ENCODE measurements around the gene PLXNC1. TPM values are rescaled to one million over a fixed set of nuclear protein-coding genes. Genes with fewer than 3 reads are reported as not detected.

Gene PLXNC1
- total and polyA plus RNA-seq, 2 donors (not counting 1 experiment from before 2014, with no cell fraction given): 9.7 to 33.6 TPM

DNA sequence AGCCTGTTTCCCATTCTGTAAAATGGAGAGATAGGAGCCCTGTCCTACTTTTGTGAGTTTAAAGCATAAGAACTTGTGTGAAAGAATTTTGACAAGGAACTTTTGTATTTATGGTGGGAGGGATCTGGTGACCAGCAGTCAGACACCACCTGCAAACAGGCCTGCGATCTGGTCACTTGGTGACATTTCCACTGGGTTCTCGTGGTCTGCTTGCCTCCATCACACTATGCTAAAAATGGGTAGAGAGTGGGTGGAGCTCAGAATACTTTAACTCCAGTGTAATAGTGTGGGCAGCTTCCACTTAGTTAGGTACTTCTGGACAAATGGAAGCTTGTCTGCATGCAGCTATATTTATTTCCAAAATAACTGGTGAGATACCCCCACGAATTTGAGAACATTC, 26.5 kb upstream of the PLXNC1 start:
- Histone ChIP-seq H3K27me3 (replicated peaks in 1 of 4; ENCODE audit: control extremely low read depth in 1 of 4, control insufficient read depth in 3 of 4, insufficient read depth in 4 of 4, low read length in 3 of 4) (no peaks in the 10 kb centered on the region), H3K4me3 (ENCODE audit: control extremely low read depth in 1 of 5, extremely low read depth in 1 of 5, insufficient read depth in 1 of 5, low read depth in 2 of 5, low read length in 4 of 5) (no peak overlapping the region), H3K36me3 (replicated peaks in 1 of 2; ENCODE audit: control extremely low read depth in 1 of 2, control insufficient read depth in 1 of 2, extremely low read depth in 1 of 2, insufficient read depth in 2 of 2, low read length in 1 of 2) (no peaks in the 10 kb centered on the region), H3K27ac (ENCODE audit: low read length in 2 of 2) (no peak overlapping the region), H4K20me1 (ENCODE audit: control insufficient read depth, insufficient read depth, low read length, poor library complexity, severe bottlenecking) (no peaks in the 10 kb centered on the region), H3K9ac (ENCODE audit: low read length) (no peak overlapping the region), H3K79me2 (ENCODE audit: control insufficient read depth, insufficient read depth, low read length) (no peaks in the 10 kb centered on the region), H3K4me2 (replicated peaks; ENCODE audit: low read depth, low read length, poor library complexity, severe bottlenecking) (no peak overlapping the region), H2AFZ (ENCODE audit: insufficient read depth, low read depth, low read length, poor library complexity, severe bottlenecking) (no peak overlapping the region), H3K4me1 (ENCODE audit: control insufficient read depth in 2 of 2, insufficient read depth in 2 of 2, low read length in 2 of 2) (peaks cover 33 to 34% of the 10 kb centered on the region in 2 donors), H3K9me3 (ENCODE audit: control extremely low read depth in 1 of 3, control insufficient read depth in 2 of 3, insufficient read depth in 1 of 3, low read length in 2 of 3) (no peaks in the 10 kb centered on the region)
- WGBS (ENCODE audit: insufficient coverage): 84% methylated on average over 2 of the region's 3 CpGs
- DNase-seq (no peak), ATAC-seq (ENCODE audit: low read depth) (no peak)
- Mint-ChIP-seq H3K4me1 (peaks cover 34% of the 10 kb centered on the region), H3K27me3 (no peaks in the 10 kb centered on the region), H3K27ac (no peak overlapping the region), H3K4me3 (no peak overlapping the region), H3K9me3 (ENCODE audit: insufficient read depth) (no peaks in the 10 kb centered on the region)
- CTCF ChIA-PET: interaction anchor here (1.0 to 1.5 kb wide), 2 partner anchors 19 to 619 kb away, joined by 3 read pairs; no protein-coding TSS in a partner anchor
- TF ChIP-seq EZH2 (IDR thresholded peaks at IDR 0.05; ENCODE audit: borderline replicate concordance, insufficient read depth, low read depth, low read length, poor library complexity, severe bottlenecking): no peak
- no peak for TF ChIP-seq CTCF (IDR thresholded peaks at IDR 0.05)
- POLR2A ChIA-PET: no interaction called here
- intact Hi-C loops (cut with micrococcal nuclease): no loop called here

DNA sequence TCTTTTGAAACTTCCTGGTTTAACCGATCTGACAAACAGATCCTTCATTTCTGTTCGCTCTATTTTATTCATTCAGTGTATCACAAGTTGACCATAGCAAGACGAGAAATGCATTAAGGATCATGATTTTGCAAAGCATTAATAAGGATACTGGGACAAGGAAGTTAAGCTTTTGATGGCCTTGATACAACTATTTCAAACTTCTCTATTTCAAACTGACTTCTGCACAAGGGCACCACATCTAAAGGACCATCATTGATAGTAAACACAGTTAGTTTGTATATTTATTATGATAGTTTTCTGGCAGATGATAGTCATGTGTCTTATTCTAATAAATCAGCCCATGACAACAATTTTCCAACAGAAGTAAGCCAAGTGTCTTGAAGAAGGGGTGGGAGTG, 25.8 kb upstream of the PLXNC1 start:
- no CpG with 5 or more reads among the region's 3 CpGs for WGBS (ENCODE audit: insufficient coverage)
- TF ChIP-seq CTCF (IDR thresholded peaks at IDR 0.05): no peak
- Histone ChIP-seq H3K9me3 (ENCODE audit: control extremely low read depth in 1 of 3, control insufficient read depth in 2 of 3, insufficient read depth in 1 of 3, low read length in 2 of 3) (no peaks in the 10 kb centered on the region), H3K79me2 (ENCODE audit: control insufficient read depth, insufficient read depth, low read length) (no peaks in the 10 kb centered on the region), H3K27ac (ENCODE audit: low read length in 2 of 2) (no peak overlapping the region), H3K36me3 (replicated peaks in 1 of 2; ENCODE audit: control extremely low read depth in 1 of 2, control insufficient read depth in 1 of 2, extremely low read depth in 1 of 2, insufficient read depth in 2 of 2, low read length in 1 of 2) (no peaks in the 10 kb centered on the region), H3K9ac (ENCODE audit: low read length) (no peak overlapping the region), H3K4me1 (ENCODE audit: control insufficient read depth in 2 of 2, insufficient read depth in 2 of 2, low read length in 2 of 2) (peaks cover 40 to 41% of the 10 kb centered on the region in 2 donors), H3K4me2 (replicated peaks; ENCODE audit: low read depth, low read length, poor library complexity, severe bottlenecking) (no peak overlapping the region), H4K20me1 (ENCODE audit: control insufficient read depth, insufficient read depth, low read length, poor library complexity, severe bottlenecking) (no peaks in the 10 kb centered on the region), H2AFZ (ENCODE audit: insufficient read depth, low read depth, low read length, poor library complexity, severe bottlenecking) (no peak overlapping the region), H3K27me3 (replicated peaks in 1 of 4; ENCODE audit: control extremely low read depth in 1 of 4, control insufficient read depth in 3 of 4, insufficient read depth in 4 of 4, low read length in 3 of 4) (no peaks in the 10 kb centered on the region), H3K4me3 (ENCODE audit: control extremely low read depth in 1 of 5, extremely low read depth in 1 of 5, insufficient read depth in 1 of 5, low read depth in 2 of 5, low read length in 4 of 5) (no peak overlapping the region)
- H3K4me1 Mint-ChIP-seq: peaks cover 41% of the 10 kb centered on the region
- H3K27me3 Mint-ChIP-seq: no peaks in the 10 kb centered on the region
- no peak for ATAC-seq (ENCODE audit: low read depth)
- H3K27ac Mint-ChIP-seq: no peak overlapping the region
- H3K4me3 Mint-ChIP-seq: no peak overlapping the region
- H3K9me3 Mint-ChIP-seq (ENCODE audit: insufficient read depth): no peaks in the 10 kb centered on the region
- CTCF ChIA-PET: interaction anchor here (1.0 to 1.5 kb wide), 2 partner anchors 20 to 620 kb away, joined by 3 read pairs; no protein-coding TSS in a partner anchor
- POLR2A ChIA-PET: no interaction called here
- intact Hi-C loops (cut with micrococcal nuclease): no loop called here
- no peak for DNase-seq

Data from B cell (primary cell).